ENCODE data around the gene PLXDC2. TPM values are rescaled to one million over a fixed set of nuclear protein-coding genes. Genes with fewer than 3 reads are reported as not detected.

Gene PLXDC2
- total and polyA plus RNA-seq, 2 experiments from 2014 or later, result 39.9 to 52.2 TPM

GRCh38 chr10:19832699-19833098 lies 16.5 kb downstream of the PLXDC2 start:
- Histone ChIP-seq H3K4me1 (ENCODE audit: insufficient read depth) (no peaks in the 10 kb centered on the region), H2AFZ (no peak overlapping the region), H3K27me3 (no peaks in the 10 kb centered on the region), H3K4me2 (no peak overlapping the region), H3K9me3 (ENCODE audit: low read depth) (no peaks in the 10 kb centered on the region), H3K79me2 (peaks cover 33% of the 10 kb centered on the region), H3K27ac (no peak overlapping the region), H3K36me3 (replicated peaks; ENCODE audit: insufficient read depth, low read depth) (no peaks in the 10 kb centered on the region), H4K20me1 (ENCODE audit: insufficient read depth, poor library complexity, severe bottlenecking) (peaks cover 4% of the 10 kb centered on the region), H3K9me2 (replicated peaks; ENCODE audit: insufficient read depth) (no peaks in the 10 kb centered on the region), H3K4me3 (no peak overlapping the region)
- WGBS (ENCODE audit: low lambda C conversion rate, missing lambda C conversion rate), result 84% methylated on average over 9 of the region's 9 CpGs
- TF ChIP-seq EZH2 (IDR thresholded peaks at IDR 0.05; ENCODE audit: borderline replicate concordance) (no peak), CTCF (IDR thresholded peaks at IDR 0.05; ENCODE audit: poor library complexity) (no peak), EZH2phosphoT487 (IDR thresholded peaks at IDR 0.05; ENCODE audit: low read depth, severe bottlenecking, unreplicated experiment) (no peak)
- DNase-seq (ENCODE audit: low spot score), result no peak

- H3K4me2 ChIP-seq, result no peak overlapping the region
- TF ChIP-seq EZH2phosphoT487 (IDR thresholded peaks at IDR 0.05; ENCODE audit: low read depth, severe bottlenecking, unreplicated experiment) (no peak), EZH2 (IDR thresholded peaks at IDR 0.05; ENCODE audit: borderline replicate concordance) (no peak), CTCF (IDR thresholded peaks at IDR 0.05; ENCODE audit: poor library complexity) (no peak)
These were observed 17.1 kb downstream of the PLXDC2 start for GRCh38 chr10:19833170-19833824.

GRCh38 chr10:19835952-19836351 lies 19.7 kb downstream of the PLXDC2 start:
- H3K9me3 ChIP-seq (ENCODE audit: low read depth), result no peaks in the 10 kb centered on the region
- H3K36me3 ChIP-seq (replicated peaks; ENCODE audit: insufficient read depth, low read depth), result no peaks in the 10 kb centered on the region
- 66% methylated on average over 2 of the region's 2 CpGs for WGBS (ENCODE audit: low lambda C conversion rate, missing lambda C conversion rate)
- H3K79me2 ChIP-seq, result peaks cover 27% of the 10 kb centered on the region
- H3K9me2 ChIP-seq (replicated peaks; ENCODE audit: insufficient read depth), result no peaks in the 10 kb centered on the region
- no peaks in the 10 kb centered on the region for H3K27me3 ChIP-seq
- H3K4me3 ChIP-seq, result no peak overlapping the region
- TF ChIP-seq CTCF (IDR thresholded peaks at IDR 0.05; ENCODE audit: poor library complexity) (no peak), EZH2phosphoT487 (IDR thresholded peaks at IDR 0.05; ENCODE audit: low read depth, severe bottlenecking, unreplicated experiment) (no peak), EZH2 (IDR thresholded peaks at IDR 0.05; ENCODE audit: borderline replicate concordance) (no peak)
- DNase-seq (ENCODE audit: low spot score), result no peak
- H4K20me1 ChIP-seq (ENCODE audit: insufficient read depth, poor library complexity, severe bottlenecking), result peaks cover 4% of the 10 kb centered on the region
- no peak overlapping the region for H2AFZ ChIP-seq
- no peaks in the 10 kb centered on the region for H3K4me1 ChIP-seq (ENCODE audit: insufficient read depth)
- no peak overlapping the region for H3K27ac ChIP-seq
- no peak overlapping the region for H3K4me2 ChIP-seq

More at GRCh38 chr10:19833170-19833824, 17.1 kb downstream of the PLXDC2 start:
- Histone ChIP-seq H3K79me2 (peaks cover 35% of the 10 kb centered on the region), H4K20me1 (ENCODE audit: insufficient read depth, poor library complexity, severe bottlenecking) (peaks cover 4% of the 10 kb centered on the region), H3K9me2 (replicated peaks; ENCODE audit: insufficient read depth) (no peaks in the 10 kb centered on the region), H3K27me3 (no peaks in the 10 kb centered on the region), H3K4me3 (no peak overlapping the region), H3K36me3 (replicated peaks; ENCODE audit: insufficient read depth, low read depth) (no peaks in the 10 kb centered on the region), H2AFZ (no peak overlapping the region), H3K9me3 (ENCODE audit: low read depth) (no peaks in the 10 kb centered on the region), H3K4me1 (ENCODE audit: insufficient read depth) (no peaks in the 10 kb centered on the region), H3K27ac (no peak overlapping the region)
- WGBS (ENCODE audit: low lambda C conversion rate, missing lambda C conversion rate), result 64% methylated on average over 8 of the region's 8 CpGs
- no peak for DNase-seq (ENCODE audit: low spot score)

Measured in hepatocyte (in vitro differentiated cells).